22Rv1 (cell line): Measurements from ENCODE around the gene NARF.

ENCODE experiments used
- H3K27ac ChIP-seq: fragments of 450-650 bp; 2 replicates; pipeline ENCODE4 v1.5.1; 2017
- ZFX ChIP-seq: fragments of 450-650 bp; IDR thresholded peaks from 2 replicates; pipeline ENCODE4 v1.6.1; 2017; ENCODE audit warnings: antibody characterized with exemption, borderline replicate concordance
- TF ChIP-seq, protein P1 (sequence below): fragments of 450-650 bp; IDR thresholded peaks from 2 replicates; pipeline ENCODE4 v1.5.1; 2017; ENCODE audit warnings: mild to moderate bottlenecking

Gene NARF

DNA sequence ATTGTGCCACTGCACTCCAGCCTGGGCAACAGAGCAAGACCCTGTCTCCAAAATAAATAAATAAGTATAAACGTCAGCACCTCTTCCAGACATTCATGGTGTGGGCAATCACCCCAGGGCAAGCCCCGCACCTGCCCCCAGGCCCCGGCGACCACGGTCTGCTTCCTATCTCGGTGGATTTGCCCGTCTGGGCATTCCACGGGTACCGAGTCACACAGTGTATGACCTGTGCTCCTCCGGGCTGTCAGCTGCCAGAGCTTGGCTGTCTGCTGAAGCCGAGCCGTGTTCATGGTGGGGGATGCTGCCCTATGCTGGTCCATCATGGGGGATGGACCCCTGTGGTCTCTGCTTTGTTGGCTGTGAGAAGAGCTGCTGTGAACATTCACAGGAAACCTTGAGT lies 23.4 kb upstream of the NARF start:
- no peak overlapping the region for H3K27ac ChIP-seq
- no peak for TF ChIP-seq ZFX
- TF ChIP-seq, protein P1, sequence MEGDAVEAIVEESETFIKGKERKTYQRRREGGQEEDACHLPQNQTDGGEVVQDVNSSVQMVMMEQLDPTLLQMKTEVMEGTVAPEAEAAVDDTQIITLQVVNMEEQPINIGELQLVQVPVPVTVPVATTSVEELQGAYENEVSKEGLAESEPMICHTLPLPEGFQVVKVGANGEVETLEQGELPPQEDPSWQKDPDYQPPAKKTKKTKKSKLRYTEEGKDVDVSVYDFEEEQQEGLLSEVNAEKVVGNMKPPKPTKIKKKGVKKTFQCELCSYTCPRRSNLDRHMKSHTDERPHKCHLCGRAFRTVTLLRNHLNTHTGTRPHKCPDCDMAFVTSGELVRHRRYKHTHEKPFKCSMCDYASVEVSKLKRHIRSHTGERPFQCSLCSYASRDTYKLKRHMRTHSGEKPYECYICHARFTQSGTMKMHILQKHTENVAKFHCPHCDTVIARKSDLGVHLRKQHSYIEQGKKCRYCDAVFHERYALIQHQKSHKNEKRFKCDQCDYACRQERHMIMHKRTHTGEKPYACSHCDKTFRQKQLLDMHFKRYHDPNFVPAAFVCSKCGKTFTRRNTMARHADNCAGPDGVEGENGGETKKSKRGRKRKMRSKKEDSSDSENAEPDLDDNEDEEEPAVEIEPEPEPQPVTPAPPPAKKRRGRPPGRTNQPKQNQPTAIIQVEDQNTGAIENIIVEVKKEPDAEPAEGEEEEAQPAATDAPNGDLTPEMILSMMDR: no peak

DNA sequence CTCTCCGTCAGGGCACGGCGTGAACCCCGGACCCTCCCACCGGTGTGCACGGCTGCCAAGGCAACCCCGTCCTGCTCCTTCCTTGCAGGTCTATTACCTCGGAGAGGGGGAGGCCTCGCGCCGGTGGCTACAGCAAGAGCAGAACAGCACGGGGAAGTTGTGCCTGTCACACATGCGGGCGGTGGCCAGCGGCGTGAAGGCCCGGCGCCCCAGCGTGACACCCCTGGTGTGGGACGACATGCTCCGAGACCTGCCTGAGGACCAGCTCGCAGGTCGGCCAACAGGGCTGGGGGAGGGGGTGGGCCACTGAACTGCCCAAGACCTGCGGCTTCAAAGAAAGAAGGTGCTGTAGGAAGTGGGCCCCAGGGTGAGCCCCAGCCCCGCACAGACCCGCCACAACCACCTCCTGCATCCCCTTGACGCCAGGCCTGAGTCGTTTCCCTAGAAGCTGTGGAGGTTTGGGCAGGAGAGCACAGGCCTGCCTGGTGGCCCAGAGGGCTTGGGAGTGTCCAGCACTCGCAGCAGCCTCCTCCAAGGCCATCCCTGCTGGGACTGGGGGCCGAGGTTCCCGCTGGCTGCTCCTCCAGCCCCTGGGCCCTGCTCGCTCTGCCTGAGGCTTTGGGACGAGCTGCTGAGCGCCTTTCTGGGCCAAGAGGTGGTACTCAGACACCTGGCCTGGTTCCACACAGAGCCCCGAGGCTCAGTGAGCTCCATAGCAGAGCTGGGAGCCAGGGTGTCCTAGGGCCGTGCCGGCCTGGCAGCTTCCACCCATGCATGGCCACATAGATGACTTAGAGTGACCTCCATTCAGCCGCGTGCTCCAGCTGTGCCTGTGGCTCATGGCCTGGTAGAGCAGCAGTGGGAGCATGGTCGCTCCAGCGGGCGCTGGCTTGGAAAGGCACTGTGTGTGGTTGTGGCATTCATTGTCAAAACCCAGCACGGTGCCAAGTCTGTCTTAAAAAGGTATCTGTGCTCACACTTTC lies 22.6 kb upstream of the NARF start:
- peak overlapping the region; percentile 46; the same call in 1 of the 2 replicates for H3K27ac ChIP-seq
- TF ChIP-seq, protein P1: no peak
- TF ChIP-seq ZFX: no peak

DNA sequence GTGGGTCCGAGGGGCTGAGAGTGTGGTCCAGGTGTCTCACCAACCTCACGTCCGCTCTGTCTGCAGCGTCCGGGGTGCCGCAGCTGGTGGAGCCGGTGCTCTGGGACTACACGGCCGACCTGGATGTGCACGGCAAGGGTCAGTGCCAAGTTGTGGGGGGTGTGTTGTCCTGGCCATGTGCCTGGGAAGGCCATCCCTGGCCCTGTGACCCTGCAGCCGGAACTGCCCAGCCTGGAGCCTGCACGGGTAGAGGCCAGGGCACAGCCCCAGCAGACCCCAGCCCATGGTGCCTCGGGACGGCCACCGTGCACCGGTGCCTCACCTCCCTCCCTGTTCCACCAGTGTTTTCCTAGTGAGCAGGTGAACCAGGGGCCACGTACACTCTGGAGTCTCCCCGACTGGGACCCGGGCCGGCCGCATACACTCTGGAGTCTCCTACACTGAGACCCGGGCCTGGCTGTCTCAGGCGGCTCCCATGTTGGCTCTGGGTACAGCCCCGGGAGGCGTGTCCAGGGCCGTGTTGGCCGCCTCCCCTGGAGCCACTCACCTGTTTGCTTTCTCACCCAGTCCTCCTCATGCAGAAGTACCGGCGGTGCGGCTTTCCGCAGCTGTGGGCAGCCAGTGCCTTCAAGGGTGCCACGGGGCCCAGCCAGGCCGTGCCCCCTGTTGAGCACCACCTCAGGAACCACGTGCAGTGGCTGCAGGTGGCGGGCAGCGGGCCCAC lies 21.8 kb upstream of the NARF start:
- no peak for TF ChIP-seq ZFX
- TF ChIP-seq, protein P1: no peak
- peak overlapping the region; percentile 46 for H3K27ac ChIP-seq

DNA sequence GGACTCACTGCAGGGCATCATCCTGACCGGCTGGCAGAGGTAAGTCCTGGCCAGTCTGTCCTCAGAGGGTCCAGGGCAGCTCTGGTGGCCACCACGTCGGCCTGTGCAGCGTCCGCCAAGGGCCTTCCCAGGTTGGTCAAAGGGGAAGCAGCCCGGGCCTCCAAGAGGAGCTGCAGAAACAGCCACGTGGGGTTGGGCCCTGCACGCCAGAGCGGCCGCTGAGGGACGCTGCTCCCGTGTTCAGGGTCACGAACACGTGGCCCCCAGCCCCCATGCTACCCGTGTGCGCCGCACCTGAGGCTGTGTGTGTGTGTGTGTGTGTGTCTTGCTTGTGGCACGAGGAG lies 21.2 kb upstream of the NARF start:
- peak overlapping the region; percentile 46 for H3K27ac ChIP-seq
- no peak for TF ChIP-seq ZFX
- TF ChIP-seq, protein P1: no peak

DNA sequence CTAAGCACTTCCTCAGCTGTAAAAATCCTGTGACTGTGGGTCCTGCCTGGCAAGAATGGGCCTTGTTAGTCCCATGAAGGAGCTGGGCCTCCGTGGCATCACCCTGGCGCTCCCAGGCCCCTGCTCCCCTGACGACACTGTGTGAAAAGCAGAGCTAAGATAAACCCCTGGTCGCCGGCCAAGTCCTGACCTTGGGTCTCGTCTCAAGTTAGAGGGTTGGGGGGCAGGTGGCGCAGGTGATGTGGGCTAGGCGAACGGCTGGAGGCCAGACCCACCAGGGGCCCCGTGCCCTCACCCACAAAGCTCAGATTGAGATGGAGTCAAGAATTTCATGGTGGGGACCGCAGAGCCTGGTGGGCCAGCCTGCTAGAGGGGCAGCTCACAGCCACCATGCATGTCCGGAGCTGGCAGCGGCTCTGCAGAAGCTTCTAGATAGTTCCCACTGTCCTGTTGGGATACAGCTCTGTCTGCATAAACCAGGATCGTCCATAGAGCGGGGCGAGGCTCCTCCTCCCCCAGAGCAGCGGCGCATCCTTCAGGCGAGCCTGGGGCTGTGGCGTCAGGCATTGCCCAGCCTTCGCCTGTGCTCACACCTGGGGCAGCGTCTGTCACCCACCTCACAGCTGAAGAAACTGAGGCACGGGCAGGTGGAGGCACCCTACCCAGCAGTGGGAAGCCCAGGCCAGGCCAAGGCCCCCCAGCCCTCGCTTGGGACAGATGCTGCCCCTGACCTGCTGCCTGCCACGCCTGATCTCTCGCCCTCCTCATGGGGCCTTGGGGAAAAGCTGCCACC lies 19.9 kb upstream of the NARF start:
- TF ChIP-seq, protein P1: no peak
- no peak for TF ChIP-seq ZFX
- no peak overlapping the region for H3K27ac ChIP-seq

DNA sequence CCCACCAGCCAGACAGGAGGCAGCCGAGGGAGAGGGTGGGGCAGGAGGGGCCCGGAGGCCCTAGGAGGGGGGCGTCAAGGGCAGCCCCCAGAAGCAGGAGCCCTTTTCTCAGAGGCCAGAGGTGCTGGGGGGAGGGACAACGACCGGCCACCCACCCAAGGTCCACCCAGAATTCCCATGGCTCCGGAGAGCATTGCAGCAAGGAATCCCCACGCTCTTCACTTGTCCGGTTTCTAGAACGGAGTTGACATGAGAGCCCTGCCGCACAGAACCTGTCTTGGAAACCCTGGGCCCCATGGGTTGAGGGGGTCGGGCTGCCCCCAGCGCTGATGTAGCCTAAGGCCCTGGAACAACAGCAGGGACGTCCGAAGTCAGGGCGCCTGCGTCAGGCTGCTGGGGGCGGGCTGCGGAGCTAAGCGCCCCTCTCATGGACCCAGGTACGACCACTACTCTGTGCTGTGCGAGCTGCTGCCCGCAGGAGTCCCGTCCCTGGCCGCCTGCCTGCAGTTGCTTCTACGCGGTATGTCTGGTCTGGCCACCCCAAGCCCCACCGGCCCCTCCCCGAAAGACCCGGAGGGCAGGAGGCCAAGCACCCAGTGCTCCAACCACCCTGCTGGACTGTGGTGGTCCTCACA lies 19.2 kb upstream of the NARF start:
- TF ChIP-seq, protein P1: no peak
- no peak for TF ChIP-seq ZFX
- no peak overlapping the region for H3K27ac ChIP-seq
